Breast epithelium (tissue), 4 donors: Measurements from ENCODE around the gene LNX1. TPM values are rescaled to one million over a fixed set of nuclear protein-coding genes. Genes with fewer than 3 reads are reported as not detected.

ENCODE experiments used
- DNase-seq, 2 donors: peaks; one replicate each; pipeline ENCODE4 v3.0.0-alpha.2; 2019; ENCODE audit warnings: low spot score in 2 of 2
- H3K27ac ChIP-seq, 2 donors: fragments of 200-600 bp; sonication (generic) in 1 of 2; one replicate each; pipeline ENCODE4 v1.5.1; 2016 to 2019; ENCODE audit warnings: mild to moderate bottlenecking in 1 of 2
- H3K27me3 ChIP-seq, 2 donors: fragments of 200-600 bp; sonication (generic) in 1 of 2; one replicate each; pipeline versions ENCODE4 v1.5.1 to v1.6.0; 2017 to 2019; ENCODE audit warnings: control low read depth in 1 of 2, mild to moderate bottlenecking in 1 of 2
- H3K36me3 ChIP-seq: fragments of 200-600 bp; one replicate; pipeline ENCODE4 v1.5.1; 2019
- H3K4me1 ChIP-seq, 2 donors: fragments of 200-600 bp; sonication (generic); one replicate each; pipeline ENCODE4 v1.5.1; 2016 to 2019; ENCODE audit warnings: control low read depth in 1 of 2
- H3K4me3 ChIP-seq, 3 donors: fragments of 200-600 bp; sonication (generic); 1 replicate in 2 of 3; 2 replicates in 1 of 3; pipeline ENCODE4 v1.5.1; 2016 to 2019; ENCODE audit warnings: mild to moderate bottlenecking in 3 of 3, moderate library complexity in 2 of 3
- H3K9me3 ChIP-seq, 2 donors: fragments of 200-600 bp; sonication (generic) in 1 of 2; one replicate each; pipeline ENCODE4 v1.5.1; 2016 to 2019; ENCODE audit warnings: control low read depth in 1 of 2
- POLR2A ChIP-seq: fragments of 450-650 bp; IDR thresholded peaks from one replicate; pipeline ENCODE4 v1.6.1; 2016; ENCODE audit warnings: antibody characterized with exemption, mild to moderate bottlenecking, moderate library complexity
- POLR2AphosphoS5 ChIP-seq, 3 donors: sonication (generic); formaldehyde crosslinking; IDR thresholded peaks; one replicate each; pipeline ENCODE4 v1.6.1; 2017; ENCODE audit warnings: antibody characterized with exemption in 3 of 3
- intact Hi-C: fragments of 100-400 bp; cut with DNase I; formaldehyde crosslinking; loops from one replicate; pipeline ENCODE4 v1.15.1; 2023; ENCODE audit warnings: low total_unique reads
- total RNA-seq, 3 donors: library from RNA; depleted of rRNA; stranded (reverse); fragments of >200 nt; gene quantifications; one replicate each; pipeline ENCODE4 v1.1.0, GENCODE V29; 2016
- TF ChIP-seq, protein P1 (sequence below), 3 donors: fragments of 450-650 bp; IDR thresholded peaks; one replicate each; pipeline ENCODE4 v1.5.1; 2016 to 2017; ENCODE audit warnings: antibody characterized with exemption in 3 of 3, mild to moderate bottlenecking in 3 of 3, moderate library complexity in 3 of 3

Gene LNX1
- total RNA-seq, 3 donors from 2014 or later: 19.7 to 22.6 (median 22.5) TPM

DNA sequence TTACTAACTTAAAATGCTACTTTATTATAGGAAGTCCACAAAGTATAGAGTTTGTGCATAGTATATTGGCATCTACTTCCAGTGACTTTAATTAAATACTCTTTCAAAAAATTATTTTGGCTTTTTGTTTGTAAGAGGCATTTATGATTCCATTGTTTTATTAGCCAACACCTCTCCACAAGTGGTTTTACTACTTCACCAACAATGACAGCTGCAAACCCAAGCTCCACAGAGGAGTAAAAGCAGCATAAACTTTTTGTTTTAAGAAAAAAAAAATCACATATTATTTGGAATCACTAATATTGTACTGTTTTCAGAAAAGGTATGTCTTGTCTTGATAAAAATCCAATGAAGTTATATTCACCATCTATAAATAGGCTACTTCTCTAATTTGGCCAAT is 125.4 kb downstream of the LNX1 start:
- Histone ChIP-seq H3K4me1 (no peaks in the 10 kb centered on the region), H3K4me3 (no peak overlapping the region), H3K9me3 (peaks cover 0 to 5% of the 10 kb centered on the region in 2 donors), H3K27me3 (no peaks in the 10 kb centered on the region), H3K36me3 (peaks cover 9% of the 10 kb centered on the region), H3K27ac (no peak overlapping the region)
- DNase-seq: no peak
- intact Hi-C loops: no loop called here
- TF ChIP-seq POLR2A: no peak
- TF ChIP-seq, protein P1, sequence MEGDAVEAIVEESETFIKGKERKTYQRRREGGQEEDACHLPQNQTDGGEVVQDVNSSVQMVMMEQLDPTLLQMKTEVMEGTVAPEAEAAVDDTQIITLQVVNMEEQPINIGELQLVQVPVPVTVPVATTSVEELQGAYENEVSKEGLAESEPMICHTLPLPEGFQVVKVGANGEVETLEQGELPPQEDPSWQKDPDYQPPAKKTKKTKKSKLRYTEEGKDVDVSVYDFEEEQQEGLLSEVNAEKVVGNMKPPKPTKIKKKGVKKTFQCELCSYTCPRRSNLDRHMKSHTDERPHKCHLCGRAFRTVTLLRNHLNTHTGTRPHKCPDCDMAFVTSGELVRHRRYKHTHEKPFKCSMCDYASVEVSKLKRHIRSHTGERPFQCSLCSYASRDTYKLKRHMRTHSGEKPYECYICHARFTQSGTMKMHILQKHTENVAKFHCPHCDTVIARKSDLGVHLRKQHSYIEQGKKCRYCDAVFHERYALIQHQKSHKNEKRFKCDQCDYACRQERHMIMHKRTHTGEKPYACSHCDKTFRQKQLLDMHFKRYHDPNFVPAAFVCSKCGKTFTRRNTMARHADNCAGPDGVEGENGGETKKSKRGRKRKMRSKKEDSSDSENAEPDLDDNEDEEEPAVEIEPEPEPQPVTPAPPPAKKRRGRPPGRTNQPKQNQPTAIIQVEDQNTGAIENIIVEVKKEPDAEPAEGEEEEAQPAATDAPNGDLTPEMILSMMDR (IDR thresholded peaks at IDR 0.05): no peak
- no peak for TF ChIP-seq POLR2AphosphoS5 (IDR thresholded peaks at IDR 0.05)

DNA sequence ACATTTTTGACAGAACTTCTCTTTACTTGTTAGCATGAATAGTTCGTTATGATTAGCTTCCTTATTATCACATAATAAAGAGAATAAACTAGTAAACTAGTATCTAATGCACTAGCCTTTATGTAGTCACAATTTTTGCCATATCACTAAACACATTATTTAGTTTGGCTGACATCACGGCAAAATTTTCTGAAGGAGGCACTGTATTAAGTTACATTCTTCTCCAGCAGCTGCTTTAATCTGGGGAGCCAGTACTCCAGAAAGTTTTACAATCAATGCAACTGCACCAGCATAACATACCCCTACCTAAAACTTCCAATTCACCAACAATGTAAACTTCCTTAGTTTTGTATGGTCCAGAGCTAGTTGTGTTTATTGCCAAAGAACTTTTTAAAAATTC is 126.0 kb downstream of the LNX1 start:
- Histone ChIP-seq H3K36me3 (peaks cover 15% of the 10 kb centered on the region), H3K27ac (no peak overlapping the region), H3K9me3 (peaks cover 0 to 5% of the 10 kb centered on the region in 2 donors), H3K27me3 (no peaks in the 10 kb centered on the region), H3K4me1 (no peaks in the 10 kb centered on the region), H3K4me3 (no peak overlapping the region)
- TF ChIP-seq, protein P1 (IDR thresholded peaks at IDR 0.05): no peak
- TF ChIP-seq POLR2A (no peak), POLR2AphosphoS5 (IDR thresholded peaks at IDR 0.05) (no peak)
- no peak for DNase-seq
- intact Hi-C loops: no loop called here

DNA sequence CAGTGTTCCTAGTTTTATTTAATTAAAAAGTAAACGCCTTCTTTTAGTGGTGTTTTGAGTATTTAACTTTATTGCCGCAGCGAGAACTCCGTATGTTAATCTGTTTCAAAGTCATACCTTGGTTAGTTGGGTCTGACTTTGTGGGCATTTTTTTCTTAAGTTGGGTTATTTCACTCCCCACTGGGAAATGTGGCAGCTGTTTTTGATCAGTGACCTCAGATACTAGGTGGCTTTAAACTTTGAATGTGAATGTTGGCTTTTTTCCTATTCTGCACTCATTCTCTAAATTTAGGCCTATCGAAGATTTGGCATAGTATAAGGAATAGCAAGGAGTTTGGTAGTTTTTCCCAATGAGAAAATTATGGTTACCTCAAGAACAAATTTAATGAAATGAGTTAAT is 127.9 kb downstream of the LNX1 start:
- no peak overlapping the region for H3K27ac ChIP-seq
- intact Hi-C loops: no loop called here
- no peak for TF ChIP-seq POLR2A
- no peak for TF ChIP-seq POLR2AphosphoS5 (IDR thresholded peaks at IDR 0.05)
- TF ChIP-seq, protein P1 (IDR thresholded peaks at IDR 0.05): no peak
- no peak for DNase-seq
- peaks cover 0 to 5% of the 10 kb centered on the region in 2 donors for H3K9me3 ChIP-seq
- no peaks in the 10 kb centered on the region for H3K27me3 ChIP-seq
- no peak overlapping the region for H3K4me3 ChIP-seq
- H3K4me1 ChIP-seq: no peaks in the 10 kb centered on the region
- H3K36me3 ChIP-seq: peaks cover 16% of the 10 kb centered on the region

DNA sequence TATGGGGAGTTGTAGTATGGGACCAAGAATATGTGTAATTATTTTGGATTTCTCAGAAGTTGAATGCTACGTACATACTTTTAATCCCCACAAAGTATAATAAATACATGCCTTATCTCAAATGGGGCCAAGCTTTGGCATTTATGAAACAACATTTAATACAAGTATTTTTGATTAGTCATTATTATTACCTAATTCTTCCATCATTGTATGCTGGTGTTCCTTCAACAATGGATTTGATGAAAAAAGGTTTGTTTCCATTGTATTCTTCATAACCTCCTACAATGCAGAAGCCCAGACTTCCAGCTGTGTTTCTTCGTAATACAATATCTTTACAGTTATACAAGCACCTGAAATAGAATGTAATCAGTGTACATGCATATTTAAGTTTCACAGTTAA is 130.0 kb downstream of the LNX1 start:
- H3K9me3 ChIP-seq: peaks cover 0 to under 1% of the 10 kb centered on the region in 2 donors
- DNase-seq: no peak

DNA sequence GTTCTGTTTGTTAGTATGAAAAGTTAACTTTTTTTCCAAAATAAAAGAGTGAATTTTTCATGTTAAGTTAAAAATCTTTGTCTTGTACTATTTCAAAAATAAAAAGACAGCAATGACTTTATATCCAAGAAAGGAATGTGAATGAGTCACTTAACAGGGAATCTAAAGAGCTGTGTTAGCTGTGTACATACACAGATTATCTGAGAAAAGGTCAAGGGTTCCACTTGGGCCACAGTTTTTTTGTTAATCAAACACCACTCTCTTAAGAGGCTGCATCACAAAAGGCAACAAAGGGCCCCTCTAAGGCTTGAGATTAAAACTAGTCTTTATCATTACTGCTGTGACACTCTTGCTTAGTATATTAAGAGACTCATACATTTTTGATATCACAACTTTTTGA is 131.7 kb downstream of the LNX1 start:
- Histone ChIP-seq H3K27ac (no peak overlapping the region), H3K27me3 (no peaks in the 10 kb centered on the region), H3K4me1 (no peaks in the 10 kb centered on the region), H3K9me3 (no peaks in the 10 kb centered on the region), H3K4me3 (no peak overlapping the region), H3K36me3 (peaks cover 16% of the 10 kb centered on the region)
- intact Hi-C loops: no loop called here
- TF ChIP-seq POLR2AphosphoS5 (IDR thresholded peaks at IDR 0.05) (no peak), POLR2A (no peak)
- TF ChIP-seq, protein P1 (IDR thresholded peaks at IDR 0.05): no peak
- no peak for DNase-seq

More for the DNA sequence above, 130.0 kb downstream of the LNX1 start:
- intact Hi-C loops: no loop called here
- Histone ChIP-seq H3K4me3 (no peak overlapping the region), H3K27me3 (no peaks in the 10 kb centered on the region), H3K36me3 (peaks cover 16% of the 10 kb centered on the region), H3K27ac (no peak overlapping the region), H3K4me1 (no peaks in the 10 kb centered on the region)
- TF ChIP-seq, protein P1 (IDR thresholded peaks at IDR 0.05): no peak
- TF ChIP-seq POLR2A: no peak
- no peak for TF ChIP-seq POLR2AphosphoS5 (IDR thresholded peaks at IDR 0.05)
